Neutrophil (primary cell): Measurements from ENCODE around the gene ARHGEF3.
"Not testable (repeated sequence)": the region's sequence is repeated elsewhere in the genome, so short reads cannot be mapped to it uniquely, and the experiment has no call there.

ENCODE experiments used
- H3K27ac ChIP-seq: fragments of 200-600 bp; sonication (generic); 2 replicates; pipeline ENCODE4 v1.5.1; 2016; ENCODE audit warnings: mild to moderate bottlenecking, moderate library complexity
- H3K27me3 ChIP-seq: fragments of 200-600 bp; sonication (generic); 2 replicates; pipeline ENCODE4 v1.6.0; 2016; ENCODE audit warnings: mild to moderate bottlenecking
- H3K36me3 ChIP-seq: fragments of 200-600 bp; sonication (generic); 2 replicates; pipeline ENCODE4 v1.5.1; 2017
- H3K4me1 ChIP-seq, 2 experiments: fragments of 200-600 bp in 1 of 2; sonication (generic) in 1 of 2; 1 replicate in 1 of 2; 2 replicates in 1 of 2; pipeline versions ENCODE4 v1.5.1 to v1.6.1; 2013 to 2016; ENCODE audit warnings: low read depth in 1 of 2, low read length in 1 of 2, mild to moderate bottlenecking in 1 of 2, moderate library complexity in 1 of 2; ENCODE audit not compliant: control insufficient read depth in 1 of 2, insufficient read depth in 1 of 2
- H3K4me3 ChIP-seq, 2 experiments: fragments of 200-600 bp in 1 of 2; sonication (generic) in 1 of 2; 1 replicate in 1 of 2; 2 replicates in 1 of 2; pipeline ENCODE4 v1.5.1; 2013 to 2016; ENCODE audit warnings: low read depth in 1 of 2, low read length in 1 of 2, mild to moderate bottlenecking in 1 of 2, moderate library complexity in 1 of 2
- H3K9me3 ChIP-seq: fragments of 200-600 bp; sonication (generic); 2 replicates; pipeline ENCODE4 v1.5.1; 2016
- CTCF ChIP-seq: fragments of 200-600 bp; sonication (generic); IDR thresholded peaks from 2 replicates; pipeline ENCODE4 v1.5.1; 2016; ENCODE audit warnings: antibody characterized with exemption

ARHGEF3 gene

DNA sequence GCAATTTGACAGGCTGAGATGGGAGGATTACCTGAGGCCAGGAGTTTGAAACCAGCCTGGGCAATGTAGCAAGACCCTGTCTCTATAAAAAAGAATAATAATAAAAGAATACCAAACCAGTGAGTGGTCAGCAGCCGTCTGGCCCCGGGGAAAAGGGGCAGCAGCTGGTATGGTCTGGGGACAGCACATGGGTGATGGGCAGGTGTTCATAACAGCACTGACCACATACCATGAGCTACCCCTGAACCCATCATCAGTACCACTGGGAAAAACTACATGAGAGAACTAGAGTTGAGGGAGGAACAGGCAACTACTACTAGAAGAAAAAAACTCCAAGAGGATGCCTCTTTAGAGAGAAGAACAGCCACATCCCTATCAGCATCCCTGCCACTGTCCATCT is 40.7 kb downstream of the ARHGEF3 start:
- Histone ChIP-seq H3K4me1 (peaks cover 2 to 3% of the 10 kb centered on the region in 2 experiments), H3K36me3 (no peaks in the 10 kb centered on the region), H3K4me3 (no peak overlapping the region), H3K9me3 (no peaks in the 10 kb centered on the region), H3K27me3 (no peaks in the 10 kb centered on the region), H3K27ac (no peak overlapping the region)
- TF ChIP-seq CTCF = no peak

DNA sequence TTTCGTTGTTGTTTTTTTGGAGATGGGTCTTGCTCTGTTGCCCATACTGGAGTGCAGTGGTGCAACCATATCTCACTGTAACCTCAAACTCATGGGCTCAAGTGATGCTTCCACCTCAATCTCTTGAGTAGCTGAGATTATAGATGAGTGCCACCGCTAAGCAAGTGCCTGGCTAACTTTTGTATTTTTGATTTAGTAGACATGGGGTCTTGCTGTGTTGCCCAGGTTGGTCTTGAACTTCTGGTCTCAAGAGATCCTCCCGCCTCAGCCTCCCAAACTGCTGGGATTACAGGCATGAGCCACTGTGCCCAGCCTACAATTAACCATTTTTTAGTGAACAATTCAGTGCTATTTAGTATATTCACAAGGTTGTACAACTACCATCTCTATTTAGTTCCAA is 42.2 kb downstream of the ARHGEF3 start:
- TF ChIP-seq CTCF = no peak
- H3K27ac ChIP-seq = no peak overlapping the region
- no peaks in the 10 kb centered on the region for H3K27me3 ChIP-seq
- no peaks in the 10 kb centered on the region for H3K9me3 ChIP-seq
- H3K36me3 ChIP-seq = no peaks in the 10 kb centered on the region
- H3K4me3 ChIP-seq = no peak overlapping the region
- peaks cover 17% of the 10 kb centered on the region in 2 experiments for H3K4me1 ChIP-seq

DNA sequence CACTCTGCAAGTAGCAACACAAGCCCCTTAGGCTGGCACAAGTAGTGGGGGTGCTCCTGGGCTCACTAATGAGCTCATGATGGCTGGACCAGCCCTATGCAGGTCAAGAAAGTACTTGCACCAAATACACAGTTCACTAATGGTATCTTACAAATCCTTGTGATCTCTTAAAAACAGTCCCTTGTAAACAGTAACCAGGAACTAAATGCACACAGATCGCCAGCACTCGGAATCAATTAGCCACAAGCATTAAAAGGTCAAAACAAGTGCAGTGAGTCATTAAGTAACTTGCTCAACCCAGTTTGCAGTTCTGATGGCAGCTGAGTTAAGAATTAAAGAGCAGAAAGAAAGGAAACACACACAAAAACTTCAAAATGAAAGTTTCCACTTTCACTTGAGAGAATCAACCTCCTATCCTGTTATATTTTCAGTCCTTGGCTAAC is 43.2 kb downstream of the ARHGEF3 start:
- Histone ChIP-seq H3K4me3 (no peak overlapping the region), H3K27ac (no peak overlapping the region), H3K9me3 (no peaks in the 10 kb centered on the region), H3K36me3 (no peaks in the 10 kb centered on the region), H3K4me1 (peaks cover 17% of the 10 kb centered on the region in 2 experiments), H3K27me3 (no peaks in the 10 kb centered on the region)
- no peak for TF ChIP-seq CTCF

DNA sequence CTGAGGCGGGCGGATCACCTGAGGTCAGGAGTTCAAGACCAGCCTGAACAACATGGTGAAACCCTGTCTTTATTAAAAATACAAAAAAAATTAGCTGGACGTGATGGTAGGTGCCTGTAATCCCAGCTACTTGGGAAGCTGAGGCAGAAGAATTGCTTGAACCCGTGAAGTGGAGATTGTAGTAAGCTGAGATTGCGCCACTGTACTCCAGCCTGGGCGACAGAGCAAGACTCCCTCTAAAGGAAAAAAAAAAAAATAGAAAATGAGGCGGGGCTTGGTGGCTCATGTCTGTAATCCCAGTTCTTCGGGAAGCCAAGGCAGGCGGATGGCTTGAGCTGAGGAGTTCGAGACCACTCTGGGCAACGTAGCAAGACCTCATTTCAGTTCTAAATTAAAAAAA is 43.7 kb downstream of the ARHGEF3 start:
- H3K27ac ChIP-seq, H3K27me3 ChIP-seq, H3K36me3 ChIP-seq, H3K4me3 ChIP-seq, H3K9me3 ChIP-seq: not testable (repeated sequence)
- H3K4me1 ChIP-seq = peaks cover 17% of the 10 kb centered on the region in 2 experiments

GRCh38 chr3:56754741-56755417 is 46.9 kb downstream of the ARHGEF3 start:
- Histone ChIP-seq H3K36me3 (peaks cover 3% of the 10 kb centered on the region), H3K27me3 (no peaks in the 10 kb centered on the region), H3K9me3 (no peaks in the 10 kb centered on the region), H3K4me1 (peaks cover 17% of the 10 kb centered on the region in 2 experiments), H3K27ac (peak overlapping the region; percentile 14), H3K4me3 (no peak overlapping the region)
- no peak for TF ChIP-seq CTCF

DNA sequence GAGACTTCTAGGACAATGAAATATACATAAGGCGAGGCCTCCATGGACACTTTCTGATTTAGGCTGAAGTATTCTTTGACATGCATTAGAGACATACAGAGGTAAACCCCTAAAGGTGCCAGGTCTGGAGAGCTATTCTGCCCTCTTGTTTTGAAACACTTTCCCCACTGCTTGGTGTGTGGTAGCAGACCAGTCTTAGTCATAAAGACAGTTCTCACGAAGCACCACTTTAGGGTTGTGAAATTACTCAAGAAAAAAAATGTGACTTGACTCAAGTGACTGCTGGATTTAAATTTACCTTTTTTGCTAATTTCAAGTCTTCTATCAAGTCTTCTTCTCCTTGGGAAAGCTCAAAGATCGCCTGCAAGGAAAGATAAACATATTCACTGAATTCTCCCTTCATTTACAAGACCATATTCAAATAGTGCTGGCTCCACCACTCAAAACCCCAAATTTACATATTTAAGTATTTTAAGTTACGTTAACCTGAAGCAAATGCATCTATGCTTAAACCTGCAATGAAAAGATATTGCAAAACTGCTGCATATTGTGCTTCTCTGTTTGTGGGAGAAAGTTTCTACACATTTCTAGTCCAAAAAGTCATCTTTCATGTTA is 48.4 kb downstream of the ARHGEF3 start:
- no peak for TF ChIP-seq CTCF
- Histone ChIP-seq H3K27me3 (no peaks in the 10 kb centered on the region), H3K36me3 (peaks cover 8% of the 10 kb centered on the region), H3K9me3 (no peaks in the 10 kb centered on the region), H3K4me3 (no peak overlapping the region), H3K27ac (no peak overlapping the region), H3K4me1 (peaks cover 17% of the 10 kb centered on the region in 2 experiments)
